Measurements from ENCODE around the gene SYCN. TPM values are rescaled to one million over a fixed set of nuclear protein-coding genes. Genes with fewer than 3 reads are reported as not detected.
"Not testable (repeated sequence)": the region's sequence is repeated elsewhere in the genome, so short reads cannot be mapped to it uniquely, and the experiment has no call there.

Gene SYCN
- total and polyA plus RNA-seq, 2 donors (not counting 1 experiment from before 2014, with no cell fraction given), result not detected

- Histone ChIP-seq H3K4me2 (replicated peaks; ENCODE audit: low read depth, low read length, poor library complexity, severe bottlenecking) (peak overlapping the region; percentile 59), H4K20me1 (ENCODE audit: control insufficient read depth, insufficient read depth, low read length, poor library complexity, severe bottlenecking) (no peaks in the 10 kb centered on the region), H3K27ac (ENCODE audit: low read length in 2 of 2) (no peak overlapping the region), H3K9me3 (ENCODE audit: control extremely low read depth in 1 of 3, control insufficient read depth in 2 of 3, insufficient read depth in 1 of 3, low read length in 2 of 3) (no peaks in the 10 kb centered on the region), H3K4me3 (ENCODE audit: control extremely low read depth in 1 of 5, extremely low read depth in 1 of 5, insufficient read depth in 1 of 5, low read depth in 2 of 5, low read length in 4 of 5) (peak overlapping the region in 3 of 5 experiments; percentile 7 to 23 (median 10)), H3K4me1 (ENCODE audit: control insufficient read depth in 2 of 2, insufficient read depth in 2 of 2, low read length in 2 of 2) (peaks cover 9 to 12% of the 10 kb centered on the region in 2 donors), H3K27me3 (replicated peaks in 1 of 4; ENCODE audit: control extremely low read depth in 1 of 4, control insufficient read depth in 3 of 4, insufficient read depth in 4 of 4, low read length in 3 of 4) (peaks cover 0 to 15% (median 3%) of the 10 kb centered on the region in 4 experiments), H3K36me3 (replicated peaks in 1 of 2; ENCODE audit: control extremely low read depth in 1 of 2, control insufficient read depth in 1 of 2, extremely low read depth in 1 of 2, insufficient read depth in 2 of 2, low read length in 1 of 2) (no peaks in the 10 kb centered on the region), H2AFZ (ENCODE audit: insufficient read depth, low read depth, low read length, poor library complexity, severe bottlenecking) (peak overlapping the region; percentile 54), H3K9ac (ENCODE audit: low read length) (no peak overlapping the region), H3K79me2 (ENCODE audit: control insufficient read depth, insufficient read depth, low read length) (no peaks in the 10 kb centered on the region)
- ATAC-seq (ENCODE audit: low read depth) (peak; percentile 58), DNase-seq (no peak)
- WGBS (ENCODE audit: insufficient coverage), result 56% methylated on average over 41 of the region's 42 CpGs
- H3K27ac Mint-ChIP-seq, result no peak overlapping the region
- ChIA-PET CTCF (no interaction called here), POLR2A (no interaction called here)
- no peak for TF ChIP-seq EZH2 (IDR thresholded peaks at IDR 0.05; ENCODE audit: borderline replicate concordance, insufficient read depth, low read depth, low read length, poor library complexity, severe bottlenecking)
- TF ChIP-seq CTCF (IDR thresholded peaks at IDR 0.05), result no peak
- peaks cover 13% of the 10 kb centered on the region for H3K27me3 Mint-ChIP-seq
- no peaks in the 10 kb centered on the region for H3K4me1 Mint-ChIP-seq
- intact Hi-C loops (cut with micrococcal nuclease), result no loop called here
- no peaks in the 10 kb centered on the region for H3K9me3 Mint-ChIP-seq (ENCODE audit: insufficient read depth)
- peak overlapping the region; percentile 13 for H3K4me3 Mint-ChIP-seq
Measured at GRCh38 chr19:39246951-39247669, 43.0 kb upstream of the SYCN start.

DNA sequence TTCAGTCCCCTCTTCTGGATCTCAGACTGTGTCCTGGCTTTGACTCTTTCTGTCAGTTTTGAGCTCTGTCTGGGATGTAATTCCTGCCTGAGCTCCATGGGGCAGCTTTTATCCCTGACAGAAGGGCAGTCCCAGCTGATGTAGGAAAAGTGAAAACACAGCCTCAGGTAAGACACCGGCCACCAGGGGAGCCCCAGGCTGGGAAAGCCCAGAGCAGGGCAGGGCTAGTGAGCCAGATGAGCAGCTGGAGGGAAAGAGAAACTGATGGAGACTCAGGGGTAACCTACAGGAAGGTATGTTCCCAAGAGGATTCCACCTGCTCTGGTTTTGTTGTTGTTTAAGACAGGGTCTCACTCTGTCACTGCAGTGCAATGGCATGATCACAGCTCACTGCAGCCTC is 41.1 kb upstream of the SYCN start:
- no CpG with 5 or more reads among the region's 1 CpG for WGBS (ENCODE audit: insufficient coverage)
- H3K79me2 ChIP-seq (ENCODE audit: control insufficient read depth, insufficient read depth, low read length); H3K27ac Mint-ChIP-seq; H3K27ac ChIP-seq (ENCODE audit: low read length in 2 of 2); H3K4me2 ChIP-seq (replicated peaks; ENCODE audit: low read depth, low read length, poor library complexity, severe bottlenecking); H3K36me3 ChIP-seq (replicated peaks in 1 of 2; ENCODE audit: control extremely low read depth in 1 of 2, control insufficient read depth in 1 of 2, extremely low read depth in 1 of 2, insufficient read depth in 2 of 2, low read length in 1 of 2); H3K9ac ChIP-seq (ENCODE audit: low read length); DNase-seq; H3K4me1 Mint-ChIP-seq; H3K4me3 ChIP-seq (ENCODE audit: control extremely low read depth in 1 of 5, extremely low read depth in 1 of 5, insufficient read depth in 1 of 5, low read depth in 2 of 5, low read length in 4 of 5); H2AFZ ChIP-seq (ENCODE audit: insufficient read depth, low read depth, low read length, poor library complexity, severe bottlenecking); CTCF ChIA-PET; intact Hi-C loops (cut with micrococcal nuclease); POLR2A ChIA-PET; H3K9me3 Mint-ChIP-seq (ENCODE audit: insufficient read depth); H3K9me3 ChIP-seq (ENCODE audit: control extremely low read depth in 1 of 3, control insufficient read depth in 2 of 3, insufficient read depth in 1 of 3, low read length in 2 of 3); H3K4me3 Mint-ChIP-seq; H4K20me1 ChIP-seq (ENCODE audit: control insufficient read depth, insufficient read depth, low read length, poor library complexity, severe bottlenecking); ATAC-seq (ENCODE audit: low read depth): not testable (repeated sequence)
- peaks cover 9 to 12% of the 10 kb centered on the region in 2 donors for H3K4me1 ChIP-seq (ENCODE audit: control insufficient read depth in 2 of 2, insufficient read depth in 2 of 2, low read length in 2 of 2)
- peaks cover 13% of the 10 kb centered on the region for H3K27me3 Mint-ChIP-seq
- H3K27me3 ChIP-seq (replicated peaks in 1 of 4; ENCODE audit: control extremely low read depth in 1 of 4, control insufficient read depth in 3 of 4, insufficient read depth in 4 of 4, low read length in 3 of 4), result peaks cover 0 to 15% (median 3%) of the 10 kb centered on the region in 4 experiments

- H3K9me3 ChIP-seq (ENCODE audit: control extremely low read depth in 1 of 3, control insufficient read depth in 2 of 3, insufficient read depth in 1 of 3, low read length in 2 of 3); H3K27ac ChIP-seq (ENCODE audit: low read length in 2 of 2); intact Hi-C loops (cut with micrococcal nuclease); H4K20me1 ChIP-seq (ENCODE audit: control insufficient read depth, insufficient read depth, low read length, poor library complexity, severe bottlenecking); ATAC-seq (ENCODE audit: low read depth); DNase-seq; H3K27ac Mint-ChIP-seq; H3K4me2 ChIP-seq (replicated peaks; ENCODE audit: low read depth, low read length, poor library complexity, severe bottlenecking); H2AFZ ChIP-seq (ENCODE audit: insufficient read depth, low read depth, low read length, poor library complexity, severe bottlenecking); H3K79me2 ChIP-seq (ENCODE audit: control insufficient read depth, insufficient read depth, low read length); H3K4me3 Mint-ChIP-seq; H3K9me3 Mint-ChIP-seq (ENCODE audit: insufficient read depth); H3K9ac ChIP-seq (ENCODE audit: low read length); H3K4me3 ChIP-seq (ENCODE audit: control extremely low read depth in 1 of 5, extremely low read depth in 1 of 5, insufficient read depth in 1 of 5, low read depth in 2 of 5, low read length in 4 of 5); POLR2A ChIA-PET; H3K4me1 Mint-ChIP-seq; H3K36me3 ChIP-seq (replicated peaks in 1 of 2; ENCODE audit: control extremely low read depth in 1 of 2, control insufficient read depth in 1 of 2, extremely low read depth in 1 of 2, insufficient read depth in 2 of 2, low read length in 1 of 2); CTCF ChIA-PET: not testable (repeated sequence)
- no CpG with 5 or more reads among the region's 12 CpGs for WGBS (ENCODE audit: insufficient coverage)
- Histone ChIP-seq H3K4me1 (ENCODE audit: control insufficient read depth in 2 of 2, insufficient read depth in 2 of 2, low read length in 2 of 2) (peaks cover 9 to 12% of the 10 kb centered on the region in 2 donors), H3K27me3 (replicated peaks in 1 of 4; ENCODE audit: control extremely low read depth in 1 of 4, control insufficient read depth in 3 of 4, insufficient read depth in 4 of 4, low read length in 3 of 4) (peaks cover 0 to 15% (median 3%) of the 10 kb centered on the region in 4 experiments)
- peaks cover 12% of the 10 kb centered on the region for H3K27me3 Mint-ChIP-seq
Measured at GRCh38 chr19:39244410-39245100, 40.5 kb upstream of the SYCN start, which contains the start of gene IFNL3. Gene IFNL3, minus strand, starts transcription at chr19:39245006. Its CDS starts 39 bp downstream, at chr19:39244967.
